Femur (tissue), 1 donor: ENCODE measurements around the gene PPHLN1.

Experiments
- DNase-seq: peaks from one replicate; pipeline ENCODE4 v3.0.0-alpha.2; 2017

Gene PPHLN1

DNA sequence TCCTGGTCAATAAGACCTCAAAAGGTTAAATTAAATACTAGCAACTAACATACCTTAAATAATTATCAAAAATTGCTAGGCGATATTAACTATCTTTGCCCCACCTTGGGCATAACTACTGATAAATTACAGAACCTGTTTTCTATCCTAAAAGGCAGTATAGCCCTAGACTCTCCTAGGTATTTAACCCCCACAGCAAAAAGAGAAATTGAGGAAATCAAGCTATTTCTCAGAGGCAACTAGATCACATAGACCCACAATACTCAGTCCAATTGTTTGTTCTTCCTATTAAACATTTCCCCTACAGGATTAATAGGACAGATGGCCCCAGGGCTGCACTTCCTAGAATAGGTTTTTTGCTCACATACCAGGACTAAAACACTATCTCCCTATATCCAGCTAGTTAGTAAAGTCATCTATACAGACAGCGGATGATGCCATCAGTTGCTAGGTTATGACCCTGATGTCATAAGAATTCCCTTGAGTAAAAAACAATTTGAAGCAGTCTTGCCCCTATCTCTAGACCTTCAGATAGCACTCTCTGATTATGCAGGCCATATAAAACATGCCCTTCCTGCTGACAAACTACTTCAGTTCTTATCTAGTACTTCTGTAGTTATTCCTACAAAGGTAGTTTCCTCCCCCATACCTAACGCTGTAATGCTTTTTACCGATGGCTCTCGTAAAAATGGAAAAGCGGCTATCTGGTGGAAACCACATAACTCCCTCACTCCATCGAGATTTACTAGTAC lies 118.4 kb downstream of the PPHLN1 start:
- no peak for DNase-seq

DNA sequence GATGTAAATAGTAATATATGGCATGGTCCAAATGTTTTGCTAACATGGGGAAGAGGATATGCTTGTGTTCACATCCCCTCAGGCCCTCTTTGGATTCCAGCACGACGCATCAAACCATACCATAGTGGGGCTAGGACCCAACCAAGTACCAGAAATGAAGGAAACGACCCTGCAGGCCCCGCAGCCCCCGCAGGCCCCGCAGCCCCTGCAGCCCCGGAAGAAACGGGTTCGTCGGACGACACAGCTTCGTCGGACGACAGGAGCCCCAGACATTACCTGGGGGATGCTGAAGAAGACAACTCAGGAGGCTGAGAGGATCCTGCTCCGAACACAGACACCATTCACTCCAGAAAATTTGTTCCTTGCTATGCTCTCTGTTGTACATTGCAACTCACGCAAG lies 119.9 kb downstream of the PPHLN1 start:
- DNase-seq, result no peak

DNA sequence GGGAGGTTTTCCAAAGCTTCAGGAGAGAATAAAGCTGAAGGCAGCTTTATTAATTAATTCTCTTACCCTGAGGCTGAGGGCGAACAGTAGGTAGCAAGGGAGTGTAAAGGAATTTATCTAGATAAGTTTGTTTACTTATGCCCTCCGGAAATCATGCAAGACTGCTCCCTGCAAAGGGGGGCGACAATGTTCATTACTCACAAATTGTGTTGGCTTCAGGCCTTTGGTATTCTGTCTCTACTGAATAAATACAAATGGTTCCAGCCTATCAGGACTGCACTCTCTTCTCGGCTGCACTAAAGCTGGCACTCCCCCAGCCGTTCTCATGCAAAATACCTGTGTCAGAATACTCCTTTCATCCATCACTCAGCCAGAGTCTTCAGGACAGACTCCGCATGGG lies 120.8 kb downstream of the PPHLN1 start:
- no peak for DNase-seq

DNA sequence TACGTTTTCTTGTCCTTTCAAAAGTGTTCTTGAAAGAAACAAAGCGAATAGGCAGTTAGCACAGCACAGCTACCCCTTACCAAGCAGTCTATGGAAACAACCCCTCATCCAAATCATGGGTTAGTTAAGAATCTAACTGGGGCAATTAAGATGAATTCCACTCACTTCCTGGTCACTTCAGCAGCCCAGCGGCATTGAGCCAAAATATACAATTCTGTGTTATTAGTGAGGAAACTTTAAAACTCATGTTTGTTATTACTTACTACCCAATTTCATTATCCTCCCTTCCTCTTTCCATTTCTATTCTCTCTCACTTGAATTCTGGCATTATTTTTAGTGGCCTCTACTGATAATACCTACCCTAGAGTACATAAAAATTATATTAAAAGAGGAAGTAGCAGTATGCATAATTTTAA lies 121.4 kb downstream of the PPHLN1 start:
- no peak for DNase-seq

DNA sequence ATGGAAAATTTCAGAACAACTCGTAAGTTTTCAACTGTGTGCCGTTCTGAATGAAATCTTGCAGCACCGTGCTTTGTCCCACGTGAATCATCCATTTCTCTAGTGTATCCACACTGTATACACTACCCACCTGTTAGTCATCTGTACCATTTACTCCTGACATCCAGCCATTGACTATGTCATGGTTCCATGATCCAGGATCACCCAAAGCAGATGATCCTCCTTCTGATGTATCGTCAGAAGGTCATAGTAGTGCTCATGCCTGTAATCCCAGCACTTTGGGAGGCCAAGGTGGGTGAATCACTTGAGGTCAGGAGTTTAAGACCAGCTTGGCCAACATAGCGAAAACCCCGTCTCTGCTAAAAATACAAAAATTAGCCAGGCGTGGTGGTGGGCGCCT lies 122.9 kb downstream of the PPHLN1 start:
- no peak for DNase-seq

DNA sequence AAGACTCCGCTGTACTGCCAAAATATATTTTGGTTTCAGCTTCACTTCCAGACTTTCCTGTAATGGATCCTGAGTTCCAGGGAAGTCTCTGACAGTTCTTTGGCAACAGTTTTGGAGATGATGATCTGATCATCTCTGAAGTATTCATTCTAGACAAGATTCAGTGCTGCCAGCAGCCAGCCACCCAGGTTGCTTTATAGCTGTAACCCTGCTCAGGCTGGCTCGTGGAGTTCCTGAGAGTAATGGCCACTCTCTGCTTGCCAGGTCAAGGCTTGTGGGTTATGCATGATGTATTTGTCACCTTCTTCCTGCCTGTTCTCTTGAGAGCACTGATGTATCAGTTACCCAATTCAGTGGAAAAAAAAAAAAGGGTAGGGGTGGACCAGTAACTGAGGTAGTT lies 124.3 kb downstream of the PPHLN1 start:
- no peak for DNase-seq

DNA sequence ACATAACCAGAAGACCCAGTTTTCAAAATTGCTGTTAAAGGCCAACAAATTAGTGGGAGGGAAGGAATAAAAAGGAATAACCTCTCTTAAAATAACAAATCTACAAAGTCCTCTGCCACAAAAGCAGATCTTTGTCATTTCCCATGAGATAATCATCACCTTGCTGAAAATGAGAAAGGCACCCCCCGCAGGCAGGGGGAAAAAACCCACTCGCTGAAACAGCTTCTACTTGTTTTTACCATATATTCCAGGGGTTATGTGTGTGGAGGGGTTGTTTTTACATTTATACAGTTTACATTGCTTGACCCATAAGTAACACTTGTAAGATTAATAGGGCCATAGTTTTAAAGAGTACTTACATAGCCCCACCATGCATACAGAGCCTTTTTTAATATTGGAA lies 132.6 kb downstream of the PPHLN1 start:
- DNase-seq, result no peak

DNA sequence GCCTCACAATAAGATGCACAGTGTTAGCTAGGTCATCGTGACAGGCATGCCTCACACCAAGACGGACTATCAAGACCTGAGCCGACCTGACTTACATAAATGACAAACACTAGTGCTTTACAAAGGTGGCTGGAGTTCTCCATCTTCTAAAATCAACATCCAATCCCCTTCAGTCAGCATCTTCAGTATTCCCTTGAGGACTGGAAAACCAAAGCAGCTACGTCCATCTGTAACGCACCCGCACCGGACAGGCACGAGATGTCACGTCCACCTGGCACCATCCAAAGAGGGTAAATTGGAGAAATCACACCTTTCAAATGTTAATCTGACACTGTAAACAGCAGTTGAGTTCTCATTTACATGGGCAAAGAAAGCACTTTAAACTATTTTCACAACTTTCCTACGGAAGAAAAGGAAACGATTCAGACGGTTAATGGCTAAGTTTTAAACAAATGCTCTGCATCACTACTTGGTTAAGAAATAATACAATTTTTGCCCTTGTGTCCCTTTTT lies 133.4 kb downstream of the PPHLN1 start:
- DNase-seq, result no peak

DNA sequence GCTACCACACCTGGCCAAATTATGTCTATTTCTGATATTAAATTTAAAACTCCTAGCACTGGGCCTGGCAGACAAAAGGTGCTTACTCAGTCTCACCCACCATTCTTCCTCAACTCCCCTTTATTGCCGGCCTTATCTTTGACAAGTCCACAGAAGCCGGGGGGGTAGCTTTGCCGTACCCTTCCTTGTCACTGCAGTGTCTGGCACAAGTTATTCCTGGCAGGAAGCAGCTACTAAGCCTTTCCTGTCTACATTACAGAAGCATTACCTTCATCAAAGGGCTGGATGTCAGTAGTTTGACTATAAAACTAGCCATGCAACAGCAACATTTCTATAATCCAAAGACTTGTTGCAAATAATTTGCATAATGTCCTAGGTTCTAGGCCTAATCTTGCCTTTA lies 136.5 kb downstream of the PPHLN1 start:
- no peak for DNase-seq

DNA sequence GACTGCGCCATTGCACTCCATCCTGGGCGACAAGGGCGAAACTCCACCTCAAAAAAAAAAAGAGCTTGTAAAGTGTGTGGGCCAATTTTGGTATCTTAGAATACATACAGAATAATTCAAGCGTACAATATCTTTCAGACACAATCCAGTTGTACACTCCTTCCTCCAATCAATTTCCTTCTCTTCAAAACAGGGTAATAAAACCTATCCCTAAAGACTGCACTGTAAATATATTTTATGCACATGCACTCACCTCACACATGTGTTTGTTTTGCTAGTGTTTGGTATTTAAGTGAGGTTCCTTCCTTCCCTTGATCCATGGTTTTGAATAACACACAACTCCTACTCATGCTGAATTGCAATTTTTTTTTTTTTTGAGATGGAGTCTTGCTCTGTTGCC lies 137.7 kb downstream of the PPHLN1 start:
- DNase-seq, result no peak

DNA sequence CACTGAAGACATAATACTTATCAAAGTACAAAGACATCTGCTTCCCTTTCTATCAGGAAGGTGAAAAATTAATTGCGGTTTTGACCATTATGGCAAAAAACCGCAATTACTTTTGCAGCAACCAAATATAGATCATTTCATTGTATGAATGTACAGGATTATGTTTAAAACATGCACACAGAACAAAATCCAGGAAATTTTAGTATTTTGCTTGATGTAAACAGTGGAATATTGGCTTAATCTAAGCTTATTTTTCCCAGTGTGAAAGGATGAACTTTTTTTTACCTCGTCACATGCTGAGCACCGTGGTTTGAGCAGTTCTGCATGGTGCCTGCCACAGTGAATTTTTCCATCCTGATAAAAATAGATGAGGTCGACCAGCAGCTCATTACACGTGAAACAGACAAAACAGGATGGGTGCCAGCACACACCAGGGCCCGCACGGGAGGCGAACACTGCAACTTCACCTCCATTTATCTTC lies 142.4 kb downstream of the PPHLN1 start:
- DNase-seq, result no peak

DNA sequence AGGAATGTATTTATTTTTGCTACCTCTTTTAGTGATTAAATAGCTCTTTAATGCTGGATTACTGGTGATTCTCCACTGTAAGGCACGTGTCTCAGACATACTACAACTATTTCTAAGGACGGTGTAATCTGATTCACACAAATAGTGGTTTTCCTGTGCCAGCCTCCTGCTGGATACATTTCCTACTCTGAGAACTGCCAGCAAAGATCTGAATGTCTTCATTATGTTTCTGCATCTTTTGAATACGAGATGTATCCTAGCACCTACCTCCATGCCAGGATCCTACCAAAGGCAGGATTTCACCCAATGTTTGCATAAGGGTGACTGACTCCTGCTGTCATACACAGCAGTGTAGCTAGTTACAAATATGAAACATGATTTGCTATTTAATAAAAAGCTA lies 143.0 kb downstream of the PPHLN1 start:
- DNase-seq, result no peak

DNA sequence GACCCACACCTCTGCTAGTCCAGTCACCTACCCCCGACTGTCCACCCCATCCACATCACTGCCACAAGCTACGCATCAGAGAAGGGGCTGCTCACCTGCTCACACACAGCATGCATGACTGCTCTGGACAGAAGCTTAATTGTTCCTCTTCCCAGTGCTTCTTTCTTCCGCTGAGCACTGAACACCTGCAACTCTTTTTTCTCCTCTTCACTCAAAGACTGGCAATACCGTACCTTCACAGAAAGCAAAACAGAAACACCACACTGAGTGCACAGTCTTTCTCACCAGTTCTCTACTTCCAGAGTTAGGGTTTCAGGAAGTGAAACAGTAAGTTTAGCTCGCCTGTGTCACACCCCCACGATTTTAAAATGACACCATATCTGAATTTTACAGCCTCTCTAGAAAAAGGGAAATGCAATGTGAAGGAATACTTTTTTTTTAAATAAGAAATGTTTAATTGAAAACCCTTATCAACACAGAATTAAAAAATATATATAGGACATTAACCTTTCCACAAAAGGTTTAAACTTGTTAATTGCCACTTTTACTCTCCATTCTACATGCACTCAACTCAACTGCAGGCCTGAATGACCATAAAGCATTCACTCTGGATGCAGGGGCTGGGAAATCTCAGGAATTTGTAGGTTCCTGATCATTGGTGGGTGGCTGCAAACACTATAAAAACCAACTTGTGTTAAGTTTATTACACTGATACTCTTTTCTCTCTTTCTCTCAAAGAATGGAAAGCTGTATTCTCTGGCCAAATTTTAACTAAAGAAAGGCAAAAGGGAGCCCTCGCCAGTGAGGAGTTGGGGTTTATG lies 143.6 kb downstream of the PPHLN1 start:
- DNase-seq, result no peak

DNA sequence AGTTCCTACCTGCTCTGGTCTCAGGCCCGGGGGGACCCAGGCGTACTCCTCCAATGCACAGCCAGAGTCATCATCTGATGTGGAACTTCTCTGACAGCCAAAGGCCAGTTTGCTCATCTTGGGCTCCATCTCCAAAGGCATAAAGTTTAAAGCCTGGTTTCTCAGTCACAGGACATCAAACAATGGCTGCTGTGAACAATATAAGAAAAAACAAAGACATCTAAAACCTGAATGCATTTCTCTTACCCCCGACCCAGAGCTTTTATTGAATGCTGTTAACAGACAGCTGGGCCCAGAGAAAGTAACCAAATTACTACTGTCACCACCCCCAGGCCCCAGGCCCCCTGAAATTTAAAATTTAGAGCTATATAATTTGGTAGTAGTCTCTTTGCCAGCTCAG lies 146.4 kb downstream of the PPHLN1 start:
- DNase-seq, result no peak

DNA sequence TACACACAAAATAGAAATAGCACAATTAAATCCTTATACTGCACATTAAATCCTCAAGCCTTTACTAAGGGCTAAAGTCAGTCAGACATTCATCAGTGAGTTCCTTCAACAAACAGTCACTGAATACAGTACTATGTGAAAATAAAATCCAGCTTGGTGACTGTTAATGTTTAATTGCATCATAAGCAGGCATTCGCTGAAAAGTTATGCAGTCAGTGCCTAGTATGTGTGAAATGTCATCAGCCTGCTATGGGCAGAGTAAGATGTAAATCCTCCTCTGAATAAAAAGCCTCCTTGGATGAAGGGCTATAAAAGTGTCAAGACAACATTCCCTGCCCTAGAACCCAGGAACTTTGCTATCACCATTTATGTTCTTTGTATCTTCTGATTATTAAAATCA lies 147.2 kb downstream of the PPHLN1 start:
- DNase-seq, result no peak

DNA sequence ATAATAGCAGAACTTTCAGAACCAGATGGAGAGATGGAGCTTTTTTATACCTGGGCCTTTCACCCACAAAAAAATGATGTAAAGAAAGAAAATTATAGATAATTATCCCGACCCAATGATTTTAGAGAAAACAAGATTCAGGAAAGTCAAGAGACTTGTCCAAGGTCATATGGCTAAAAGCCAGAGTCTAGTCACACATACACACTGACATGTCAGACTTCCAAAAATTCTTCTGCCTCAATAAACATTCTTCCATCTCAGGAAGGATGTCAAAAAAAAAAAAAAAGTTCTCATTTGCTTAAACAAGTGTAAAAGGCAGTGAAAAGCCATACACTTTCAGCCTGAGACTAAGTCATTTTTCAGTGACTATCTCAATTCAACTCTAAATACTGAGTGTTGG lies 147.6 kb downstream of the PPHLN1 start:
- DNase-seq, result no peak

DNA sequence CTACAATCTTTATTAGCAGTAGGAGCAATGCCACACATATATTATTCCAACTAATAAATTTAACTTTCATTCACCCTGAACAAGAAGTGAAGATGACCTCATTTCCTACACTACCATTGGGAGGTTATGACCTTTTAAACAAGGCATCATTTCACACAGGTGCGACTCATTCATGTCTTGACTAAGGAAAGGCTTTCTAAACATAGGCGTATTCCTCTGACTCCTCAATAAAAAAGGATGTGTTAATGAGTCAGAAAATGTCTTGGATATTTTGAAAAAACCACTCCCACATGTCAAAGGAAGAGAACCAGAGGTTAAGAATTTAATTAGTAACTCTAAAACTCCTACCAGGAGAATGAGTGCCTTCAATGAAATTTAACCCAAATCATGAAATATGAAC lies 148.4 kb downstream of the PPHLN1 start:
- DNase-seq, result no peak

DNA sequence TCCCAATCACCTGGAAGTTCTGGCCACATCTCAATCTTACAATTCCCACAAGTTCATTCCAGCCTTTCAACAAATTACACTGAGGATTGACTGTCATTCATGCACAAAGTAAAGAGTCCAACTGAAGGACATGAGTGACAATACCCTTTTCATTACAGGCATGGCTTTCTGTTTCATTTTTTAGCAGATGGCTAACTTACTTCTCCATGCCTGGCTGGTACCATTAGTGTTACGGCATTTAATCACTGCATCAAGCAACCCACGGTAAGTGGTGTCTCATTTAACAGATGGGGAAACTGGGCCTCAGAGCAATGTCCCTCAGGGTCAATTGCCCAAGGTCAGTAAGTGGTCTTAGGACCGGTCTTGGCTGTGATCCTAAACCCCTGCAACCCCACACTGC lies 149.1 kb downstream of the PPHLN1 start:
- no peak for DNase-seq

DNA sequence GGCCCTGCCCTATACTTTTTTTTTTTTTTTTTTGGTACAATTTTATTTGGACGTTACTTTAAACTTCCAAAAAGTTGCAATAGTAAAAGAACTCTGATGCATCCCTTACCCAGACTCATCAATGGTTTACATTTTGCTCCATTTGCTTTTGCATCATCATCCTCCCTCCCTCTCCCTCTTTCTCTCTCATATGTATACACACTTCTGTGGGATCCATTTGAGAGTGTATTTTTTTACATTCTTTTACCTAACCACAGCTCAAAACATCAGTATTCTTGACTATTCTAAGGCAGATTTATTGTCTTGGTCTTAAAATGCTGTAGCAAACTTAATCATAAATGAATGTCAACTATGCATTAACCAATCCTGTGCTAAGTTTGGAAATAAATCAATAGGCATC lies 152.0 kb downstream of the PPHLN1 start:
- no peak for DNase-seq

DNA sequence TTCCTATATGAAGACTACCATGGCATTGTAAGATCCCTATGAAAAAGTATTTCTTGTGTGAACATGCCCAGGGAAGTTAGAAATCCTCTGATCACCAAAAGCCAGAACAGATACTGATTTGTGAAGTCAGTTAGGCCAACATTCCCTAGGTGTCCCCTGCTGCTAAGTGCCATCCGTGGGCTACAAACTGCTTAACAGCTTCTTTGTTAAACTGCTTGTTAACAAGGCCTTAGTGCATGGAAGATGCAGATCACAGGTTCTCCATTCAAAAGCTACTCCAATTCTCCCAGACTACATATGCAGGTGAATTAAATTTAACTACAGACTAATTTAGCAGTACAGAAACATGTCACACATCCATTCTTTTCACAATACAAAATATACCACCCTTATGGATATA lies 155.4 kb downstream of the PPHLN1 start:
- DNase-seq, result no peak

DNA sequence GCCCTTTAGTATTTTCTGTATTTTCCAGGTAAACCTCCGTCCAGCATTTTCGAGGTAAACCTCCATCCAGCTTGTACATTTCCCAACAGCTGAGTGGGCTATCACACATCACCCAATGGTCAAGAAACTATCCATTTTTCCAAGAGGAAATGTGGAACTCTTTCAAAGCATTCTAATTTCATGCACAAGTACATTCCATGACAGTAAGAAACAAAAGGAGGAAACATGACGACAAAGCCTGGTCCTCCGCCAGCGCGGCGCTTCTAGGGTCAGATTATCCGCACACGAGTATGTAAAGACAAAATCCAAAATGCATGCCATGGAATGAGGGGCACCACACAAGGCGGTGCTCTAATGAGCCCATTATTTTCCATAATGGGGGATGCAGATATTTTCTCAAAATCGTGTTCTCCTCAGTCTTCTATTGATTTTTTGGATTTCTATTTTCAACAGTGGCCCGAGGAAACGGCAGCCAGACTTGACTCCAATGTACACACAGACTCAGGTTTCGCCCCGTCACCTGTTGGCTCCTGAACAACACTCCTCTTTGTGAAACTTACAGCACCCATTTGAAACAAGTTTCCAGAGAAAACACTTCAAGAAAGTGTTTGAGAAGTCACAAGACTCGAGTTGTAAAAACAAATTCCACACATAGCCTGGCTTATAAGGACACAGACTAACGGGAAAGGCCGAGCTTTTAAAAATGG lies 156.2 kb downstream of the PPHLN1 start:
- DNase-seq, result peak; percentile 83

DNA sequence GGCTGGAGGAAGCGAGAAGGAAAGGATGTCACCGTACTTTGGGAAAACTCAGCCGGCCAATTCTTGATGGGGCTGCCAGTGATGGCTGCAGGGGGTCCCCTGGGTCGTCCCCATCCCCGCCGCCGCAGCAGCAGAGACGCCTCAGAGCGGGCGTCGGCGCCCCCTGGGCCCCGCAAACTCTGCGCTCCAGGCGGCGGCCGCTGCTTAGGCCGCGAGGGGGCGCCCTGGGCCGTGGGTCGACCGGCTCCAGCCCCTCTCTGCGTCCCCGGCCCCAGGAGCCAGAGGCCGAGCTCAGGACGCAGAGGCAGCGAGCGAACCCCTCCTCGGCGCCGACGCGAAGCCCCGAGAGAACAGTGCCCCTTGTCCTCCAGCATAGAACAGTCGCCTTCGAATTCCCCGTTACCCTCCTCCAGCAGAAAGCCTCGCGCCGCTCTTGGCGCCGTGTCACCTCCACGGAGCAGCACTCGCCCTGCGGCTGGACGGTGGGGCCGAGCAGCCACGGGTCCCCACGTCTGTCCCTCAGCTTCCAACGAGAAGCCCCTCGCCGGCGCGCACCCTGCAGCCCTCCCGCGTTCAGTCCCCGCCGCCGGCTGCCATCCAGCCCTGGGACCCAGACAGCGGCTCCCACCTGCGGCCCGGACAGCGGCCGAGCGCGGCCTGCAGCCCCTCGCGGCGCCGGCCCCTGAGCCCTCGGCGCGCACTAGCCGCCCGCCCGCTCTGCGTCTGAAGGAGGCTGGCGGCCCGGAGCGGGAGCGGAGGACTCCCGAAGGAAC lies 157.0 kb downstream of the PPHLN1 start:
- DNase-seq, result peak; percentile 89

DNA sequence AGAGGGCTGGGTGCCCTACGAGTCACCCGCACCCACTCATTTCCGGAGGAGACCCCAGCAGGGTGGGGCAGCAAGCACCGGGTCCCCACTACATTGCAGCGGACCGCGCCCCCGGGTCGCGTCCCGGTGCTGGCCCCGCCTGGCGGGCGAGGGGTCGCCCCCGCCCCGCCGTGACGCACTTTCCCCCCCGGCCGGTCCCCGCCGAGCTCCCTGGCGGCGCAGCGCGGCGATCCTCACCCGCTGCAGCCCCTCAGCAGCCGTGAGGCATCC lies 157.5 kb downstream of the PPHLN1 start:
- DNase-seq, result peak; percentile 67
